Cardiac muscle cell (in vitro differentiated cells and primary cell): ENCODE results near the gene EXOC6B. TPM values are rescaled to one million over a fixed set of nuclear protein-coding genes. Genes with fewer than 3 reads are reported as not detected.

Source experiments
- DNase-seq, 2 donors: peaks; one replicate each; pipeline versions ENCODE4 v3.0.0 to v3.0.0-alpha.2; 2010 to 2017; ENCODE audit warnings: low read depth in 1 of 2, low spot score in 1 of 2
- H3K27ac ChIP-seq: fragments of 200-600 bp; sonication (generic); 2 replicates; pipeline ENCODE4 v1.5.1; 2016
- H3K27me3 ChIP-seq: fragments of 200-600 bp; sonication (generic); 2 replicates; pipeline ENCODE4 v1.6.0; 2016; ENCODE audit warnings: control low read depth
- H3K36me3 ChIP-seq: fragments of 200-600 bp; sonication (generic); 2 replicates; pipeline ENCODE4 v1.5.1; 2016; ENCODE audit warnings: control low read depth
- H3K4me1 ChIP-seq: fragments of 200-600 bp; sonication (generic); 2 replicates; pipeline ENCODE4 v1.8.1; 2017; ENCODE audit warnings: low read depth, mild to moderate bottlenecking, mixed run types
- H3K4me3 ChIP-seq: fragments of 200-600 bp; sonication (generic); 2 replicates; pipeline ENCODE4 v1.5.1; 2016; ENCODE audit warnings: mild to moderate bottlenecking
- H3K9me3 ChIP-seq: fragments of 200-600 bp; sonication (generic); 2 replicates; pipeline ENCODE4 v1.5.1; 2017; ENCODE audit warnings: low read depth, mild to moderate bottlenecking, control low read depth
- polyA plus RNA-seq: library from polyadenylated mRNA; unstranded; fragments of >200 nt; fragmentation: Nextera tagmentation; extraction: Ambion mirVana; gene quantifications from 2 replicates; pipeline ENCODE4 v1.2.1, GENCODE V29; 2016
- total RNA-seq: library from RNA; depleted of rRNA; stranded (reverse); fragments of >200 nt; gene quantifications from 2 replicates; pipeline ENCODE4 v1.2.3, GENCODE V29; 2016
- TF ChIP-seq, protein P1 (sequence below): IDR thresholded peaks from 2 replicates; pipeline ENCODE4 v1.5.1; 2012; ENCODE audit warnings: low read depth, mild to moderate bottlenecking, low read length

Gene EXOC6B
- total and polyA plus RNA-seq, 2 experiments from 2014 or later, result 21.7 to 23.9 TPM

DNA sequence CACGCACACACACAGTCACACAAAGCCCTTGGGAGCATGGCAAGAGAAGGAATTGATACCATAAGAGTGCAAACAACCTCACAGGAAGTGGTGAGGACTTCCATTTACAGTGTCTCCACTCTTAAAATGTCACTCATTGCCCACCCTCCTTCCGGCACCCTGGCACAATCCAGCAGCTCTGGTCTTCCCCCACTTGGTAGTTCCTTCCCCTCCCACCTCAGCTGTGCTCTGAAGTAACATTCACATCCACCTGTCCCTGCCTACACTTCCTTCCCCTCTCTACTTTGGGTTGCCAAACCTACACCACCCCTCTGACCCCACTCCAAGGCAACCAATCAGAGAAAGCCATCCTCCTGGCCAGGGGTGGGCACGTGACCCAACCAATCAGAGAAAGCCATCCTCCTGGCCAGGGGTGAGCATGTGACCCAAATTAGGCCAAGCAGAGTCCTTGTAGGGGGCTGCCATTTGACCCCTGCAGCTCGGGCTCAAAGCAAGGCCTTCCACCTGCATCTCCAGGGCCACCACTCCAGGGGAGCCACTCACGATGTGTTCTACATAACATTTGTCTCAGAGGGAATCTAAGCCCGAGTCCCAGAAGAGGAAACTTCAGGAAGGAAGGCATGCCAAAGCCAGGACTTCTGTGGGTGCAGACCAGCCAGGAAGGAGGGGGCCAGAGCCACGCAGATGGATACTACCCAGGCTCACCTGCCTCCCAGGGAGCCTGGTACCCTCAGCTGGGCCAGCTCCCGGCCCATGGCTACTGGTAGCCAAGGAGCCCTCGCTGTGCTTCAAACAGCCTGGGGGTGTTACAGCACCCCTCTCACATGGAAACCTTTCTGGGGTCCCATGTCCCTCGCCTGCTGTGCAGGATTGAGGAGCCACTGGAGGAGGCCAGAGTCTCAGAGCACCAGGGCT lies 699.4 kb downstream of the EXOC6B start:
- DNase-seq, result no peak
- TF ChIP-seq, protein P1, sequence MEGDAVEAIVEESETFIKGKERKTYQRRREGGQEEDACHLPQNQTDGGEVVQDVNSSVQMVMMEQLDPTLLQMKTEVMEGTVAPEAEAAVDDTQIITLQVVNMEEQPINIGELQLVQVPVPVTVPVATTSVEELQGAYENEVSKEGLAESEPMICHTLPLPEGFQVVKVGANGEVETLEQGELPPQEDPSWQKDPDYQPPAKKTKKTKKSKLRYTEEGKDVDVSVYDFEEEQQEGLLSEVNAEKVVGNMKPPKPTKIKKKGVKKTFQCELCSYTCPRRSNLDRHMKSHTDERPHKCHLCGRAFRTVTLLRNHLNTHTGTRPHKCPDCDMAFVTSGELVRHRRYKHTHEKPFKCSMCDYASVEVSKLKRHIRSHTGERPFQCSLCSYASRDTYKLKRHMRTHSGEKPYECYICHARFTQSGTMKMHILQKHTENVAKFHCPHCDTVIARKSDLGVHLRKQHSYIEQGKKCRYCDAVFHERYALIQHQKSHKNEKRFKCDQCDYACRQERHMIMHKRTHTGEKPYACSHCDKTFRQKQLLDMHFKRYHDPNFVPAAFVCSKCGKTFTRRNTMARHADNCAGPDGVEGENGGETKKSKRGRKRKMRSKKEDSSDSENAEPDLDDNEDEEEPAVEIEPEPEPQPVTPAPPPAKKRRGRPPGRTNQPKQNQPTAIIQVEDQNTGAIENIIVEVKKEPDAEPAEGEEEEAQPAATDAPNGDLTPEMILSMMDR, result no peak
- no peak overlapping the region for H3K4me3 ChIP-seq
- H3K27me3 ChIP-seq, result peaks cover 6% of the 10 kb centered on the region
- H3K9me3 ChIP-seq, result no peaks in the 10 kb centered on the region
- H3K36me3 ChIP-seq, result no peaks in the 10 kb centered on the region
- H3K4me1 ChIP-seq, result no peaks in the 10 kb centered on the region
- no peak overlapping the region for H3K27ac ChIP-seq

Other genes starting within 250 kb of the EXOC6B start
- gene SPR, start 61.4 kb upstream of the EXOC6B start, total RNA-seq, result 13.2 and 16.3 TPM in 2 replicates
- gene SPR, start 61.4 kb upstream of the EXOC6B start, polyA plus RNA-seq, result 9.1 and 21.7 TPM in 2 replicates
- 0.24 TPM in 1 of 2 replicates, not detected in the other for gene EMX1, start 91.5 kb upstream of the EXOC6B start, total RNA-seq
- not detected in 2 replicates for gene EMX1, start 91.5 kb upstream of the EXOC6B start, polyA plus RNA-seq
- 13.5 and 15.6 TPM in 2 replicates for gene SFXN5, start 245.7 kb upstream of the EXOC6B start, total RNA-seq
- gene SFXN5, start 245.7 kb upstream of the EXOC6B start, polyA plus RNA-seq, result 7.0 and 11.4 TPM in 2 replicates